Mesenchymal stem cell (in vitro differentiated cells and primary cell): ENCODE data around the gene FXYD2.
A peak's percentile ranks its signal among the peaks of the same experiment; 100 is the strongest.

Experiments
- DNase-seq: peaks from one replicate; pipeline ENCODE4 v3.0.0-alpha.2; 2013
- H2AFZ ChIP-seq: one replicate; pipeline ENCODE4 v1.6.1; 2013; ENCODE audit warnings: low read depth, mild to moderate bottlenecking, control low read depth, inconsistent platforms, low read length, moderate library complexity
- H2AK5ac ChIP-seq: 2 replicates; pipeline ENCODE4 v1.6.1; 2013; ENCODE audit warnings: low read length, moderate library complexity, mild to moderate bottlenecking, inconsistent platforms; ENCODE audit not compliant: severe bottlenecking
- H2BK120ac ChIP-seq: one replicate; pipeline ENCODE4 v1.6.1; 2013; ENCODE audit warnings: low read depth, mild to moderate bottlenecking, inconsistent platforms, low read length, moderate library complexity
- H2BK12ac ChIP-seq, 2 experiments: one replicate each; pipeline ENCODE4 v1.6.1; 2013; ENCODE audit warnings: inconsistent platforms in 2 of 2, low read length in 2 of 2, mild to moderate bottlenecking in 2 of 2, moderate library complexity in 2 of 2, control low read depth in 1 of 2
- H2BK15ac ChIP-seq: one replicate; pipeline ENCODE4 v1.6.1; 2013; ENCODE audit warnings: mild to moderate bottlenecking, low read depth, inconsistent platforms; ENCODE audit not compliant: poor library complexity, severe bottlenecking
- H2BK5ac ChIP-seq: 2 replicates; pipeline ENCODE4 v1.6.1; 2013; ENCODE audit warnings: low read depth, mild to moderate bottlenecking, low read length, control low read depth, inconsistent platforms; ENCODE audit not compliant: poor library complexity, severe bottlenecking
- H3K14ac ChIP-seq, 2 experiments: one replicate each; pipeline ENCODE4 v1.6.1; 2013; ENCODE audit warnings: inconsistent platforms in 2 of 2, low read length in 2 of 2, control low read depth in 1 of 2, mild to moderate bottlenecking in 1 of 2, moderate library complexity in 1 of 2
- H3K18ac ChIP-seq, 2 experiments: one replicate each; pipeline ENCODE4 v1.6.1; 2013; ENCODE audit warnings: inconsistent platforms in 2 of 2, low read length in 2 of 2, control low read depth in 1 of 2, low read depth in 1 of 2, mild to moderate bottlenecking in 1 of 2
- H3K23ac ChIP-seq, 2 experiments: one replicate each; pipeline ENCODE4 v1.6.1; 2013; ENCODE audit warnings: inconsistent platforms in 2 of 2, low read length in 2 of 2, mild to moderate bottlenecking in 2 of 2, moderate library complexity in 2 of 2, control low read depth in 1 of 2
- H3K27ac ChIP-seq: 2 replicates; pipeline ENCODE4 v1.5.1; 2013; ENCODE audit warnings: mild to moderate bottlenecking, moderate library complexity, low read length, control low read depth, inconsistent platforms; ENCODE audit not compliant: poor library complexity, severe bottlenecking
- H3K27me3 ChIP-seq, 2 experiments: 2 replicates each; pipeline versions ENCODE4 v1.6.1 to v1.7.0; 2013; ENCODE audit warnings: low read length in 2 of 2, mild to moderate bottlenecking in 2 of 2, moderate library complexity in 2 of 2, control low read depth in 1 of 2, inconsistent platforms in 1 of 2; ENCODE audit not compliant: control insufficient read depth in 1 of 2, insufficient read depth in 1 of 2
- H3K36me3 ChIP-seq, 2 experiments: 2 replicates each; pipeline versions ENCODE4 v1.6.1 to v1.7.0; 2013; ENCODE audit warnings: low read length in 2 of 2, control low read depth in 1 of 2, inconsistent platforms in 1 of 2, low read depth in 1 of 2, mild to moderate bottlenecking in 1 of 2; ENCODE audit not compliant: insufficient read depth in 2 of 2, control insufficient read depth in 1 of 2
- H3K4ac ChIP-seq, 2 experiments: one replicate each; pipeline ENCODE4 v1.6.1; 2013; ENCODE audit warnings: inconsistent platforms in 2 of 2, low read length in 2 of 2, mild to moderate bottlenecking in 2 of 2, moderate library complexity in 2 of 2, control low read depth in 1 of 2, low read depth in 1 of 2
- H3K4me1 ChIP-seq: 2 replicates; pipeline ENCODE4 v1.6.1; 2013; ENCODE audit warnings: low read depth, low read length, control low read depth; ENCODE audit not compliant: control insufficient read depth, insufficient read depth
- H3K4me2 ChIP-seq: 2 replicates; pipeline ENCODE4 v1.6.1; 2013; ENCODE audit warnings: low read length, mild to moderate bottlenecking, inconsistent platforms; ENCODE audit not compliant: poor library complexity, severe bottlenecking
- H3K4me3 ChIP-seq, 2 experiments: 2 replicates each; pipeline versions ENCODE4 v1.5.1 to v1.7.0; 2013; ENCODE audit warnings: low read length in 2 of 2, mild to moderate bottlenecking in 2 of 2, control low read depth in 1 of 2, low read depth in 1 of 2; ENCODE audit not compliant: insufficient read depth in 1 of 2
- H3K79me1 ChIP-seq: replicated peaks from 2 replicates; pipeline ENCODE4 v1.6.1; 2013; ENCODE audit warnings: mild to moderate bottlenecking, control low read depth, low read length, inconsistent platforms; ENCODE audit not compliant: poor library complexity, severe bottlenecking
- H3K9ac ChIP-seq: 2 replicates; pipeline ENCODE4 v1.7.0; 2013; ENCODE audit warnings: mild to moderate bottlenecking, low read length, moderate library complexity
- H3K9me3 ChIP-seq: 2 replicates; pipeline ENCODE4 v1.7.0; 2013; ENCODE audit warnings: mild to moderate bottlenecking, low read length; ENCODE audit not compliant: control insufficient read depth
- H4K8ac ChIP-seq: one replicate; pipeline ENCODE4 v1.6.1; 2013; ENCODE audit warnings: inconsistent platforms, mild to moderate bottlenecking, low read length, moderate library complexity
- H4K91ac ChIP-seq: one replicate; pipeline ENCODE4 v1.6.1; 2013; ENCODE audit warnings: mild to moderate bottlenecking, low read length, inconsistent platforms
- WGBS: methylation state at CpG from one replicate; pipeline ENCODE4 v1.1.7; 2013; ENCODE audit warnings: mixed read lengths; 5-methylcytosine and 5-hydroxymethylcytosine counted together

Gene FXYD2

DNA sequence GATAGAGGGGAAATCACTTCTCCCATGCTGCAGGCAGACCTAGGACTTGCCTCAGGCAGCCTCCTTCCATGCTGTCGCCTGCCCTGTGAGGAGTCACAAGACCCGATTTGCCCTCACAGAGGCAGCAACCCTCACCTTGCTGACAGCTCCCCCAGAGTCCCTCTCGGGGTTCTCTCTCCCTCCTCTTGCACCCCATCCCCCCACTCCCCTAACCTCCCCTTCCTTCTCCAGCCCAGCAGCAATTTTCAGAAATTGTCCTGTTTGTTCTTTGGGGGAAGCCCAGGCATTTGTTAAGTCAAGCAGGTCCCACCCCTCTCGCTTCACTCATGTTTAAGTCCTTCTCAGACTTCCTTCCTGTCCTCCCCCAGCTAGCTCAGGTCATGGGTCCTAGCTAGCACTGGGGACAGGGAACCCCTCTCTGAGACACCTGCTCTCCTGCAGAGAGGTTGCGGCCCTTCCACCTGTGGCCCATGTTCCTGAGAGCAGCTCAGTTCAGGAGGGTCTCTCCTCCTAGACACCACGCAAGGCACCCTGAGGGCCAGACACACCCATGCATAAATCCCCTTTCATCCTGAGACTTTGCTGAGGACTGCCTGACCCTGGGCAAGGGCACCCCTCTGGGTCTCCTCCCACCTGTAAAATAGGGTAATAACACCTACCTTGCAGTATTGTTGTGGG lies 6.3 kb upstream of the FXYD2 start:
- peak overlapping the region; percentile 83 for H2AK5ac ChIP-seq
- no peak for DNase-seq
- no peak overlapping the region for H2BK12ac ChIP-seq
- no peak overlapping the region for H2BK15ac ChIP-seq
- no peak overlapping the region for H3K27ac ChIP-seq
- peaks cover 0 to 74% of the 10 kb centered on the region in 2 experiments for H3K27me3 ChIP-seq
- no peak overlapping the region for H3K9ac ChIP-seq
- H3K4ac ChIP-seq, result no peak overlapping the region
- H3K9me3 ChIP-seq, result no peaks in the 10 kb centered on the region
- peaks cover 0 to 9% of the 10 kb centered on the region in 2 experiments for H3K36me3 ChIP-seq
- peaks cover 56% of the 10 kb centered on the region for H3K4me1 ChIP-seq
- no peak overlapping the region for H2BK5ac ChIP-seq
- 92% methylated on average over 6 of the region's 6 CpGs for WGBS
- no peak overlapping the region for H4K8ac ChIP-seq
- H2AFZ ChIP-seq, result no peak overlapping the region
- no peak overlapping the region for H3K14ac ChIP-seq
- peaks cover 4% of the 10 kb centered on the region for H3K79me1 ChIP-seq
- peak overlapping the region; percentile 51 for H2BK120ac ChIP-seq
- H4K91ac ChIP-seq, result no peak overlapping the region
- no peak overlapping the region for H3K4me2 ChIP-seq
- H3K18ac ChIP-seq, result no peak overlapping the region
- no peak overlapping the region for H3K23ac ChIP-seq
- H3K4me3 ChIP-seq, result no peak overlapping the region

- 85% methylated on average over 14 of the region's 14 CpGs for WGBS
- H3K23ac ChIP-seq, result no peak overlapping the region
- no peaks in the 10 kb centered on the region for H3K9me3 ChIP-seq
Measured at GRCh38 chr11:117830072-117830471, 5.5 kb upstream of the FXYD2 start.

DNA sequence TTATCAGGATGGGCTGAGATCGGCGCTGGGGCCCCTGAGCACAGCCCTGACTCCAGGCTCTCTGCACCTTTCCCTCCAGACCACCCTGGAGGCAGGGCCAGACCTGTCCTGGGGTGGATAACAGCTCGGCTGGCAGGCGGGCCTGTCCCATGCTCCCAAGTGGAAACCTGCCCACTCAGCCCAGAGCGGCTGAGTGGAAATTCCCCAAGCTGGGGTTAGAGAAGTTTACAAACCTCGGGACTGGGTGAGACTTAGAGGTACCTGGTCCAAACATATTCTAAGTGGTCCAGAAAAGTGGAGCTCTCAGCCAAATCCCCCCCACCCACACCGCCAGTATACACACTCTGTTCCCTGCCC lies 4.8 kb upstream of the FXYD2 start:
- Histone ChIP-seq H3K23ac (no peak overlapping the region), H2AFZ (no peak overlapping the region), H2BK15ac (no peak overlapping the region), H3K9me3 (no peaks in the 10 kb centered on the region), H4K8ac (peak overlapping the region; percentile 86), H3K4me1 (peaks cover 68% of the 10 kb centered on the region), H2BK12ac (peak overlapping the region; percentile 49 to 76), H2BK120ac (no peak overlapping the region), H3K4ac (peak overlapping the region; percentile 3 to 42), H3K4me2 (no peak overlapping the region), H3K79me1 (peaks cover 4% of the 10 kb centered on the region), H4K91ac (peak overlapping the region; percentile 92), H3K4me3 (no peak overlapping the region), H2AK5ac (peak overlapping the region; percentile 59), H3K36me3 (peaks cover 0 to 3% of the 10 kb centered on the region in 2 experiments), H3K18ac (peak overlapping the region; percentile 52 to 93), H3K14ac (no peak overlapping the region), H3K27me3 (peaks cover 0 to 69% of the 10 kb centered on the region in 2 experiments), H3K9ac (no peak overlapping the region), H3K27ac (peak overlapping the region; percentile 89), H2BK5ac (peak overlapping the region; percentile 95)
- 66% methylated on average over 5 of the region's 7 CpGs for WGBS
- no peak for DNase-seq

More at GRCh38 chr11:117830072-117830471, 5.5 kb upstream of the FXYD2 start:
- Histone ChIP-seq H3K4me3 (no peak overlapping the region), H3K4ac (no peak overlapping the region), H3K36me3 (peaks cover 0 to 7% of the 10 kb centered on the region in 2 experiments), H3K9ac (no peak overlapping the region), H4K91ac (peak overlapping the region; percentile 18), H3K27me3 (peaks cover 0 to 75% of the 10 kb centered on the region in 2 experiments), H3K14ac (no peak overlapping the region), H3K4me1 (peaks cover 63% of the 10 kb centered on the region), H2AFZ (no peak overlapping the region), H2BK12ac (peak overlapping the region; percentile 38 to 48), H2BK5ac (peak overlapping the region; percentile 49), H3K4me2 (no peak overlapping the region), H3K27ac (peak overlapping the region; percentile 26), H3K79me1 (peaks cover 4% of the 10 kb centered on the region), H2AK5ac (peak overlapping the region; percentile 69), H2BK15ac (no peak overlapping the region), H4K8ac (no peak overlapping the region), H2BK120ac (no peak overlapping the region), H3K18ac (peak overlapping the region in 1 of 2 experiments; percentile 52)
- DNase-seq, result no peak

DNA sequence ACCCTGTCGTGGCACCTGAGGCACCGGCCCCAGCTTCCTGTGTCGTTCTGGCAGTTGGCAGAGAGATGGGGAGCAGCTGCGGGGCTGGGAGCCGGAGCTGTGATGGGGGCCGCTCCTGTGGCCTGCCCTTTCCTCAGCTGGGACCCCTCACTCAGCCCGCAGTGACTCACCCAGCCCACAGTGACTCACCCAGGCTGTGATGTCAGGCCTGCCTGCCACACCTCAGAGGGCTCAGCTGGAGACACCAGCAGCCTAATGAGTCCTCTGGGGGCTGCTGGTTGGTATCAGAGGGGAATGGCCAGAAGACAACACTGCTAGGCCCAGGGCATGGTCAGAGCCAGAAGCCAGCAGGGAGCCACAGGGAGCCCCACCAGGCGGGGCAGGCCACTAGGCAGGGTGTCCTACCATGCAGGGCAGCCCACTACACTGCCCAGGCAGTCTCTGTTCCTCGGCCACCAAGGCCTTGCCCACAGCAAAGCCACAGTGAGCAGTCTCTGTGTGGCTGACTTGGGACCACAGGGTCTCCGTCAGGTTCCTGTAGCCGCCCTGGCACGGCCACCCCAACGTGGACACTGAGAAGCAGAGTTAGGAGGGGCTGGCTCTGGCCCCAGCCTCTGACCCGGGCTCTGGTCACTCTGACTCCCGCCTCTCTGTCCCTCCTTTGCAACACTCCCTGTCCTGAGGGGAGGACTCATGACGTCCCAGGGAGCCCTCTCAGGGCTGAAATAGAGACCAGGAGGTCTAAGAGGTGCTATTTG lies 4.2 kb upstream of the FXYD2 start:
- H2BK12ac ChIP-seq, result peak overlapping the region; percentile 49 to 76

More for the DNA sequence above, 4.2 kb upstream of the FXYD2 start:
- Histone ChIP-seq H4K8ac (peak overlapping the region; percentile 86), H3K27ac (peak overlapping the region; percentile 89), H3K36me3 (peaks cover 0 to 3% of the 10 kb centered on the region in 2 experiments), H3K4me1 (peaks cover 65% of the 10 kb centered on the region), H3K79me1 (peaks cover 4% of the 10 kb centered on the region), H2AFZ (no peak overlapping the region), H3K9me3 (no peaks in the 10 kb centered on the region), H3K23ac (no peak overlapping the region), H3K4ac (peak overlapping the region; percentile 3 to 42), H3K18ac (peak overlapping the region; percentile 52 to 93), H2BK5ac (peak overlapping the region; percentile 95), H3K4me3 (no peak overlapping the region), H2BK120ac (no peak overlapping the region), H4K91ac (peak overlapping the region; percentile 92), H2BK15ac (peak overlapping the region; percentile 29), H3K4me2 (no peak overlapping the region), H3K9ac (no peak overlapping the region), H3K14ac (peak overlapping the region in 1 of 2 experiments; percentile 20), H2AK5ac (peak overlapping the region; percentile 59), H3K27me3 (peaks cover 0 to 64% of the 10 kb centered on the region in 2 experiments)
- DNase-seq, result peak; percentile 91
- 38% methylated on average over 12 of the region's 16 CpGs for WGBS
